Stimulated activated naive B cell treated with anti-CD40 and anti-IgM and Interleukin-4, amounts not matched to agents 10 μg/mL and 1 μg/mL and 100 μg/mL, for 72 hours (primary cell): Measurements from ENCODE around the gene P4HA3.
A peak's percentile ranks its signal among the peaks of the same experiment; 100 is the strongest.

Experiments
- ATAC-seq, 2 donors: fragments of 150-1000 bp; cut with Tn5 transposase; replicated peaks; 2 replicates each; pipeline ENCODE4 v1.10.0; 2021; ENCODE audit warnings: moderate library complexity in 1 of 2
- DNase-seq: peaks from one replicate; pipeline ENCODE4 v3.0.0; 2021
- H3K27ac Mint-ChIP-seq: one replicate; pipeline ENCODE4 v1.8.0; 2022; ENCODE audit warnings: mild to moderate bottlenecking, mixed read lengths
- H3K27me3 Mint-ChIP-seq, 2 donors: one replicate each; pipeline ENCODE4 v1.8.0; 2022; ENCODE audit warnings: mixed read lengths in 2 of 2
- H3K36me3 Mint-ChIP-seq, 2 donors: one replicate each; pipeline ENCODE4 v1.8.0; 2022; ENCODE audit warnings: mixed read lengths in 2 of 2, mild to moderate bottlenecking in 1 of 2
- H3K4me1 Mint-ChIP-seq, 2 donors: one replicate each; pipeline ENCODE4 v1.8.0; 2022; ENCODE audit warnings: mixed read lengths in 2 of 2, mild to moderate bottlenecking in 1 of 2
- H3K4me3 Mint-ChIP-seq, 2 donors: one replicate each; pipeline ENCODE4 v1.8.0; 2022; ENCODE audit warnings: mild to moderate bottlenecking in 2 of 2, mixed read lengths in 2 of 2, moderate library complexity in 1 of 2
- H3K9me3 Mint-ChIP-seq, 2 donors: one replicate each; pipeline ENCODE4 v1.8.0; 2022; ENCODE audit warnings: mixed read lengths in 2 of 2, mild to moderate bottlenecking in 1 of 2

Gene P4HA3

DNA sequence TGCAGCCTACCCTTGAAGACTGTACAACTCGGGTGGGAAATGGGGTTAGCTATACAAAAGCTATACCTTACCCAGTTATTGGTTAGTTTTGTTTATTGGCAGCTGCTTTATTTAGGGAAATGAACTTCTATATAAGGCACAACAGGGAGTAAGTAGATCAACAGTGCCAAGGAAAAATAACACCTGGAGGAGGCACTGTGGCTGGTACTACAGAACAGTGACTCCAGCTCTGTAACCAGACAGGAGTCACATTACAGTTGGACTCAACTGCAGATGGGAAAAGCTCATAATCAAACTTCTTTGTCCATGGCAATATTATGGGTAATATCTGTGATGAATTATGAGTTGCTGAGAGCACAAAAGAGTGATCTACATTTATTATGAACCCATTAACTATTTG is 14.0 kb downstream of the P4HA3 start:
- Mint-ChIP-seq H3K4me3 (no peak overlapping the region), H3K9me3 (no peaks in the 10 kb centered on the region), H3K27me3 (peaks cover 26 to 34% of the 10 kb centered on the region in 2 donors), H3K4me1 (peaks cover 0 to 1% of the 10 kb centered on the region in 2 donors), H3K27ac (no peak overlapping the region), H3K36me3 (no peaks in the 10 kb centered on the region)
- ATAC-seq (no peak), DNase-seq (no peak)

DNA sequence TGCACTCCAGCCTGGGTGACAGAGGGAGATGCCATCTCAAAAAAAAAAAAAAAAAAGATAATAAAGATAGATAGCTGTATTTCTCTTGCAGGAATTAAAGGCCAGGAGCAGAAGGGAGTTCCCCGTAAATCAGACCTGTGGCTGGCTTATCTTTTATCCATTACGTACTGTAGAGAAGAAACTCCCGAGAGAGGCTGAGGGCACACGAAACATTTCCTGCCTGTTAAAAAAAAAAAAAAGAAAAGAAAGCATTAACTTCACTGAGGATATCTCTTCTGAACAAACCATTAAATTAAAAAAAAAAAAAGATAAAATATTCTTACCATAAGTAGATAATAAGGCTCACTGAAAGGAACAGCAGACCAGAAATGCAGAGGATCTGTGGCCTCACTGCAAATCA is 22.5 kb downstream of the P4HA3 start:
- no peak overlapping the region for H3K4me3 Mint-ChIP-seq
- peaks cover 0 to 5% of the 10 kb centered on the region in 2 donors for H3K4me1 Mint-ChIP-seq
- peaks cover 24 to 44% of the 10 kb centered on the region in 2 donors for H3K27me3 Mint-ChIP-seq
- ATAC-seq (peak; percentile 41 to 65), DNase-seq (no peak)
- H3K36me3 Mint-ChIP-seq, result no peaks in the 10 kb centered on the region
- no peak overlapping the region for H3K27ac Mint-ChIP-seq
- H3K9me3 Mint-ChIP-seq, result no peaks in the 10 kb centered on the region

GRCh38 chr11:74288161-74288560 is 23.3 kb downstream of the P4HA3 start:
- H3K36me3 Mint-ChIP-seq, result no peaks in the 10 kb centered on the region
- no peak for DNase-seq
- ATAC-seq, result peak; percentile 60 to 86
- H3K4me3 Mint-ChIP-seq, result no peak overlapping the region
- H3K27ac Mint-ChIP-seq, result no peak overlapping the region
- H3K27me3 Mint-ChIP-seq, result peaks cover 19 to 39% of the 10 kb centered on the region in 2 donors
- no peaks in the 10 kb centered on the region for H3K9me3 Mint-ChIP-seq
- peaks cover 0 to 5% of the 10 kb centered on the region in 2 donors for H3K4me1 Mint-ChIP-seq

GRCh38 chr11:74284466-74284865 is 27.0 kb downstream of the P4HA3 start:
- no peak overlapping the region for H3K4me3 Mint-ChIP-seq
- no peaks in the 10 kb centered on the region for H3K36me3 Mint-ChIP-seq
- H3K27me3 Mint-ChIP-seq, result peaks cover 4 to 18% of the 10 kb centered on the region in 2 donors
- no peak for ATAC-seq
- H3K9me3 Mint-ChIP-seq, result no peaks in the 10 kb centered on the region
- H3K27ac Mint-ChIP-seq, result no peak overlapping the region
- DNase-seq, result no peak
- H3K4me1 Mint-ChIP-seq, result peaks cover 0 to 5% of the 10 kb centered on the region in 2 donors

- H3K4me1 Mint-ChIP-seq, result peaks cover 0 to 5% of the 10 kb centered on the region in 2 donors
- H3K4me3 Mint-ChIP-seq, result no peak overlapping the region
- peaks cover 4 to 18% of the 10 kb centered on the region in 2 donors for H3K27me3 Mint-ChIP-seq
- ATAC-seq (no peak), DNase-seq (no peak)
- H3K27ac Mint-ChIP-seq, result no peak overlapping the region
- H3K9me3 Mint-ChIP-seq, result no peaks in the 10 kb centered on the region
- no peaks in the 10 kb centered on the region for H3K36me3 Mint-ChIP-seq
Observed at GRCh38 chr11:74283580-74284180, 27.8 kb downstream of the P4HA3 start.

GRCh38 chr11:74282914-74283371 is 28.5 kb downstream of the P4HA3 start:
- Mint-ChIP-seq H3K9me3 (no peaks in the 10 kb centered on the region), H3K27me3 (peaks cover 8 to 20% of the 10 kb centered on the region in 2 donors), H3K36me3 (no peaks in the 10 kb centered on the region), H3K4me3 (no peak overlapping the region), H3K4me1 (no peaks in the 10 kb centered on the region), H3K27ac (no peak overlapping the region)
- DNase-seq (no peak), ATAC-seq (no peak)

- Mint-ChIP-seq H3K36me3 (no peaks in the 10 kb centered on the region), H3K27me3 (peaks cover 13 to 22% of the 10 kb centered on the region in 2 donors), H3K4me1 (no peaks in the 10 kb centered on the region), H3K4me3 (no peak overlapping the region), H3K27ac (no peak overlapping the region), H3K9me3 (no peaks in the 10 kb centered on the region)
- no peak for ATAC-seq
- no peak for DNase-seq
Observed at GRCh38 chr11:74282421-74282820, 29.0 kb downstream of the P4HA3 start.

DNA sequence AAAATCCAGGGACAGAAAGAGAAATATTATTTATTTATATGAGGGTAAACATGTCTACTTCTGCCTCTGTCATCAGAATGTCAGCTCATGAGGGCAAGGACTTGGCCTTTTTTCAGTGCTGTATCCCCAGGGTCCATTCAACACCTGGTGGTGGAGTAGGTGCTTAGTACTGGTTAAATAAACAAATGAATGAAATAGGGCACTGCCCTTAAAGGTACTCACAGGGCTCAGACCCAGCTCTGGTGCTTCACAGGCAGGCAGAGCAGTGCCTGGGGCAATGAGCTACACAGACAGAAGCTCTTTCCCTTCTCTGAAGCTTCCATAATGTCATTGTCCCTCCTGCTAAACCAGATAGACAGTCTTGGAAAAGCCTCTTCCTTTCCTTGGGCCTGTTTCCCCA is 30.9 kb downstream of the P4HA3 start:
- ATAC-seq (no peak), DNase-seq (no peak)
- H3K27me3 Mint-ChIP-seq, result peaks cover 15 to 20% of the 10 kb centered on the region in 2 donors
- H3K36me3 Mint-ChIP-seq, result no peaks in the 10 kb centered on the region
- no peaks in the 10 kb centered on the region for H3K4me1 Mint-ChIP-seq
- no peak overlapping the region for H3K27ac Mint-ChIP-seq
- H3K9me3 Mint-ChIP-seq, result no peaks in the 10 kb centered on the region
- no peak overlapping the region for H3K4me3 Mint-ChIP-seq

DNA sequence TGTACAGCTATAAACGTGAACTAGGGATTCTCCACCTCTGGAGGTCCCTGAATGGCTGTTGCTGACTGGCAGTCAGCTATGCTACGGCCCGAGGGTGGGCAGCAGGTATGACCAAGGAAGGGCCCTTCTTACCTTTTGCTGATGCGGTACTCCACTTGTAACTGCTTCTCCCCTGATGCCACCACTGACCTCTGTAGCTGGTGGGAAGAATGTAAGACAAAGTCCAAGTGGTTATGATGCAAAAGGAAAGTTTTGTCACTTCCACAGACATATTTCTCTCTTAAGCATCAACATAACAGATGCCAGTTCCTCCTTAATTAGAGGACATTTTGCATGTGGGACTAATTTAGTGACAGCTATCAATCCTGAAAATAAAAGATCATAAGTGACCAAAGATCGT is 32.2 kb downstream of the P4HA3 start:
- ATAC-seq (no peak), DNase-seq (no peak)
- Mint-ChIP-seq H3K4me3 (no peak overlapping the region), H3K9me3 (no peaks in the 10 kb centered on the region), H3K36me3 (no peaks in the 10 kb centered on the region), H3K27me3 (peaks cover 14 to 20% of the 10 kb centered on the region in 2 donors), H3K4me1 (no peaks in the 10 kb centered on the region), H3K27ac (no peak overlapping the region)

- ATAC-seq, result no peak
- H3K4me3 Mint-ChIP-seq, result no peak overlapping the region
- no peaks in the 10 kb centered on the region for H3K4me1 Mint-ChIP-seq
- H3K36me3 Mint-ChIP-seq, result no peaks in the 10 kb centered on the region
- H3K27ac Mint-ChIP-seq, result no peak overlapping the region
- peaks cover 14 to 20% of the 10 kb centered on the region in 2 donors for H3K27me3 Mint-ChIP-seq
- DNase-seq, result no peak
- H3K9me3 Mint-ChIP-seq, result no peaks in the 10 kb centered on the region
Observed at GRCh38 chr11:74278721-74279161, 32.7 kb downstream of the P4HA3 start.

DNA sequence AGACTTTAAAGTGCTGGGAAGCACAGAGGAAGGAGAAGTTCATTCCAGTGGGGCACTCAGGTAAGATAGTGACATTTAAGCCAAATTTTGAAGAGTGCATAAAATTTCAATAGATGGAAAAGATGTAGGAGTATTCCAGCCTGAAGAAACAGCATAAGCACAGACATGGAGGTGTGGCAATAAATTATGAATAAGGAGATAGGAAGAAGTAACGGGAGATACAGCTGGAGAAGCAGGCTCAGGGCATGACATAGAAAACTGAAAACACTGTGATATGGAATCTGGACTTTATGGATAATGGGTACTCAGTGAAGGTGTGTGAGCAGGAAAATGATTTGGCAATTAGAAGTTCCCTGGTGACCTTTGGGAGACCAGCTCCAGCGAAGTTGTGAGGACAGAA is 33.3 kb downstream of the P4HA3 start:
- DNase-seq, result no peak
- no peak overlapping the region for H3K27ac Mint-ChIP-seq
- no peaks in the 10 kb centered on the region for H3K9me3 Mint-ChIP-seq
- H3K4me1 Mint-ChIP-seq, result no peaks in the 10 kb centered on the region
- H3K4me3 Mint-ChIP-seq, result no peak overlapping the region
- no peaks in the 10 kb centered on the region for H3K36me3 Mint-ChIP-seq
- H3K27me3 Mint-ChIP-seq, result peaks cover 14 to 21% of the 10 kb centered on the region in 2 donors
- no peak for ATAC-seq

DNA sequence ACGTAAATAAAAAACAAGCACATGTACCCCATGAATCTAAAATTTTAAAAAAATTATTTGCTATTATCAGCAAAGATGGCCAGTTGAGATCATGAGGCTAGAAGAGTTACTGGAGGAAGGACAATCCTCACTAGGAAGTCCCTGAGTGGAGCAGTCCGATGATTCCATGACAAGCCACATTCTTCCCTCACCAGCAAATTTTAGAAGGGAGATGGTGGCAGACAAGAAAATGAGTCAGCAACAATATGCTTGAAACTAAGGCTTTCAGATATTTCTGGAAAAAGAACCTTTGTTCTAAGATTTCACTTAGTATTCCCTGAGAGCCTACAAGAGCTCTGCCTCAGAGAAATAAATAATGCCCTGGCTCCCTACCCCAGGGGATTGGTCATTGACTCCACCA is 34.9 kb downstream of the P4HA3 start:
- H3K36me3 Mint-ChIP-seq, result no peaks in the 10 kb centered on the region
- H3K27me3 Mint-ChIP-seq, result peaks cover 14 to 27% of the 10 kb centered on the region in 2 donors
- H3K4me3 Mint-ChIP-seq, result no peak overlapping the region
- no peaks in the 10 kb centered on the region for H3K9me3 Mint-ChIP-seq
- no peaks in the 10 kb centered on the region for H3K4me1 Mint-ChIP-seq
- no peak overlapping the region for H3K27ac Mint-ChIP-seq
- no peak for ATAC-seq
- DNase-seq, result no peak

GRCh38 chr11:74272276-74272675 is 39.2 kb downstream of the P4HA3 start:
- no peak for ATAC-seq
- Mint-ChIP-seq H3K27ac (no peak overlapping the region), H3K36me3 (no peaks in the 10 kb centered on the region), H3K9me3 (no peaks in the 10 kb centered on the region), H3K4me3 (no peak overlapping the region), H3K4me1 (no peaks in the 10 kb centered on the region), H3K27me3 (peaks cover 6 to 29% of the 10 kb centered on the region in 2 donors)
- no peak for DNase-seq

GRCh38 chr11:74269161-74269811 is 42.2 kb downstream of the P4HA3 start:
- ATAC-seq (no peak), DNase-seq (no peak)
- Mint-ChIP-seq H3K9me3 (no peaks in the 10 kb centered on the region), H3K27ac (no peak overlapping the region), H3K36me3 (no peaks in the 10 kb centered on the region), H3K27me3 (peaks cover 0 to 19% of the 10 kb centered on the region in 2 donors), H3K4me1 (no peaks in the 10 kb centered on the region), H3K4me3 (no peak overlapping the region)

DNA sequence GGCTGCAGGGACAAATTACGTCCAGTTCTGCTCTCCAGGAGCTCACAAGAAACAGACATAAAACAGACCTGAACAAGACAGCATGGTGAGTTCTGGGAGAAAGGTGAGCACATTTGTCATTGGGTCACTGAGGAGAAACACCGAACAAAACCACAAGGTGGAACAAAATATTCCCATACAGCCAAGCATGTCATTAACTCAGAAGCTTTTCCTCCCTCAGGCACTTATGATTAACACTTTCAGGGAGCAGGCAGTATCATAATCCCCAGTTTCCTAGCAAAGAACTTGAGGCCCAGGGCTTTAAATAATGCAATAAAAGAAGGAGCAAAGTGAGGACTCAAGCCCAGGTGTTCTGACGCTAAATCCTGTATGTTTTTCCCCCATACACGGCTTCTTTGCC is 43.0 kb downstream of the P4HA3 start:
- H3K4me3 Mint-ChIP-seq, result no peak overlapping the region
- ATAC-seq, result no peak
- H3K4me1 Mint-ChIP-seq, result no peaks in the 10 kb centered on the region
- no peak overlapping the region for H3K27ac Mint-ChIP-seq
- DNase-seq, result no peak
- no peaks in the 10 kb centered on the region for H3K9me3 Mint-ChIP-seq
- peaks cover 0 to 19% of the 10 kb centered on the region in 2 donors for H3K27me3 Mint-ChIP-seq
- H3K36me3 Mint-ChIP-seq, result no peaks in the 10 kb centered on the region
